Astrocyte (in vitro differentiated cells and primary cell): Measurements from ENCODE around the gene PRG3.

Experiments
- CTCF ChIP-seq: IDR thresholded peaks from 2 replicates; pipeline ENCODE4 v1.5.1; 2011; ENCODE audit warnings: low read depth, mild to moderate bottlenecking, inconsistent platforms, low read length, moderate library complexity; ENCODE audit not compliant: insufficient read depth
- EZH2 ChIP-seq: IDR thresholded peaks from 2 replicates; pipeline ENCODE4 v1.6.1; 2012; ENCODE audit warnings: mild to moderate bottlenecking, low read length, inconsistent platforms; ENCODE audit not compliant: insufficient read depth

GRCh38 chr11:57331720-57332119, 49.2 kb downstream of the PRG3 start:
- TF ChIP-seq CTCF: no peak
- TF ChIP-seq EZH2: no peak
